AG09309 (cell line): Measurements from ENCODE around the gene CHMP6.

Experiments
- DNase-seq: peaks from one replicate; pipeline ENCODE4 v3.0.0-alpha.2; 2010; ENCODE audit warnings: low read depth
- H3K4me3 ChIP-seq: 2 replicates; pipeline ENCODE4 v1.5.1; 2011; ENCODE audit warnings: mild to moderate bottlenecking, low read depth, low read length, moderate library complexity; ENCODE audit not compliant: control insufficient read depth
- TF ChIP-seq, protein P1 (sequence below): IDR thresholded peaks from 2 replicates; pipeline ENCODE4 v1.5.1; 2011; ENCODE audit warnings: mild to moderate bottlenecking, low read depth, low read length, inconsistent platforms; ENCODE audit not compliant: insufficient read depth, control insufficient read depth; ENCODE audit errors: missing control alignments

The CHMP6 gene

DNA sequence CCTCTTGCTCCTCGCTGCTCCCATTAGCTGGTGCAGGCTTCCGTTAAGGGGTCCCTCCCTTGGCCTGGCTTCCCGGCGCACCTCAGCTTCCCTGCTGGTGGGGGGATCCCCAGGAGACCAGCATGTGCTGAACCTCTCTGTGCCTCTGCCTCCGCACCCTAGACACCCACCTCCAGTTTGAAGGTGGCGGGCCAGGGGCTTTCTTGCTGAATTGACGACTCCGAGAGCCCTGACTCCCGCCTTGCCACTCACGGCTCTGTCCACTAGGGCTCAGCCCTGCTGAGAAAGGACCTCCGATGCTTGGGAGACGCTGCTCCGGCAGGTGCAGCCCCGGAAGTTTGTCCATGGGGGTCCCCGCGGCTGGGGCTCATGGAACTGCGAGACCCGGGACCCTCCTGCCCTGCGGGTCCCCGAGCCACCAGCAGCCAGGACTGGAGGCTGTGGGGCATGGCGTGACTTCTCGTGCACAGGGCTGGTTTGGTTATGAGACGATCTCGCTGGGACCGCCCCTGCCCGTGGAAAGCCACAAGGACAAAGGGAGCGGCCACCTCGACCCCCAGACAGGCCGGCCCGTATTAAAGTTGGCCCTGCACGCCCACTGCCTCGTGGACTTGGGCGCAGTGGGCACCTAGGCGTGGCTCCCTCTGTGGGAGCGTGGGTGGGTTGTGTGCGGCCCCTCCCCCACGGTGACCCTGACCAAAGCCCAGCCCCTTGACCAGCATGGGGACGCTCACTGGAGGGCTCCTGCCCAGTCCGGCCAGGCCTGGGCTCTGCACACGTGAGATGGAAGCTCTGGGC lies 8.1 kb downstream of the CHMP6 start:
- no peak overlapping the region for H3K4me3 ChIP-seq
- TF ChIP-seq, protein P1, sequence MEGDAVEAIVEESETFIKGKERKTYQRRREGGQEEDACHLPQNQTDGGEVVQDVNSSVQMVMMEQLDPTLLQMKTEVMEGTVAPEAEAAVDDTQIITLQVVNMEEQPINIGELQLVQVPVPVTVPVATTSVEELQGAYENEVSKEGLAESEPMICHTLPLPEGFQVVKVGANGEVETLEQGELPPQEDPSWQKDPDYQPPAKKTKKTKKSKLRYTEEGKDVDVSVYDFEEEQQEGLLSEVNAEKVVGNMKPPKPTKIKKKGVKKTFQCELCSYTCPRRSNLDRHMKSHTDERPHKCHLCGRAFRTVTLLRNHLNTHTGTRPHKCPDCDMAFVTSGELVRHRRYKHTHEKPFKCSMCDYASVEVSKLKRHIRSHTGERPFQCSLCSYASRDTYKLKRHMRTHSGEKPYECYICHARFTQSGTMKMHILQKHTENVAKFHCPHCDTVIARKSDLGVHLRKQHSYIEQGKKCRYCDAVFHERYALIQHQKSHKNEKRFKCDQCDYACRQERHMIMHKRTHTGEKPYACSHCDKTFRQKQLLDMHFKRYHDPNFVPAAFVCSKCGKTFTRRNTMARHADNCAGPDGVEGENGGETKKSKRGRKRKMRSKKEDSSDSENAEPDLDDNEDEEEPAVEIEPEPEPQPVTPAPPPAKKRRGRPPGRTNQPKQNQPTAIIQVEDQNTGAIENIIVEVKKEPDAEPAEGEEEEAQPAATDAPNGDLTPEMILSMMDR: no peak
- DNase-seq: no peak

DNA sequence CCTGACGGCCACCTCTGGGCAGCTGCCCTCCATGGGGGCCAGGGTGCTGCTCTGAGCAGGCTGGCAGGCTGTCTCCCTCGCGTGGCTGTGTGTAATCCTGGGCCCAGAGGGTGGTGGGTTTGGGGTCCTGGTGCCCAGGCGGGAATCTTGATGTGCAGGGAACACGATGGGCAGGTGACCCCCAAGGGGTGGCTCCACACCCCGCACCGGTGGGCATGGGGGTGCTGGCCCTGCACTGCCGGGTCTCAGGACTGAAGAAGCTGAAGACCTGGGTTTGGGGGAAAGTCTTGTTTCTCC lies 8.6 kb downstream of the CHMP6 start:
- H3K4me3 ChIP-seq: no peak overlapping the region
- TF ChIP-seq, protein P1: no peak
- no peak for DNase-seq

DNA sequence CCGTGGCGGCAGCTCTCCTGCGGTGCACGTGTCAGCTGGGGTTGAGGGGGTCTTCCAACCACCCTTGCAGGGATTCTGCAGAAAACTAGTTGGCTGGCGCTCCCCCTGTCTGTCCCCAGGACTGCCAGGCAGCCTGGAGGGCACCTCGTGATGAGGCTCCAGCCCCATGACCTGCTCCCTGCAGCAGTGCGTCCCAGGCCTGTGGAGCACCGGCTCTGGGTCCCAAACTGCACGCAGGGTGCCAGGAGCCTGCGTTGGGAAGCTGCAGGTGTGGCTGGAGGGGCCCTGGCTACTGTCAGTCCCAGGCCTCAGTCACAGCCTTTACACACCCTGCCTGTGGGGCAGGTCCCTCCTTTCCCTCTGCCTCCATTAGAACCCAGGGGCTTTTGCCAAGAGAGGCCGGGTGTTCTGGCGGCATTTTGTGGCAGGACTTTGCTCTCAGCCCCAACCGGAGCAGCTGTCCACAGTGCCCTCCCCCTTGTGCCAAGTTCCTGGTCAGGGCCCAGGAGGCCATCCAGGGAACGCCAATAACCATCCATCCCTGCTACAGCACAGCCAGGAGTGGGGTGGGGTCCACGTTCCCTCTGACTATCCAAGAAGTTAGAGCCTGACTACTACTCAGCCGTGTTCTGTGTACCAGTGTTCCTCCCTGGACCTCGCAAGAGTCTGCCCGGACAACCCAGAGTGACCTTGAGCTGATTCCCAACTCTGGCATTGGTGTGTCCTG lies 9.2 kb downstream of the CHMP6 start:
- DNase-seq: no peak
- TF ChIP-seq, protein P1: no peak
- H3K4me3 ChIP-seq: no peak overlapping the region

DNA sequence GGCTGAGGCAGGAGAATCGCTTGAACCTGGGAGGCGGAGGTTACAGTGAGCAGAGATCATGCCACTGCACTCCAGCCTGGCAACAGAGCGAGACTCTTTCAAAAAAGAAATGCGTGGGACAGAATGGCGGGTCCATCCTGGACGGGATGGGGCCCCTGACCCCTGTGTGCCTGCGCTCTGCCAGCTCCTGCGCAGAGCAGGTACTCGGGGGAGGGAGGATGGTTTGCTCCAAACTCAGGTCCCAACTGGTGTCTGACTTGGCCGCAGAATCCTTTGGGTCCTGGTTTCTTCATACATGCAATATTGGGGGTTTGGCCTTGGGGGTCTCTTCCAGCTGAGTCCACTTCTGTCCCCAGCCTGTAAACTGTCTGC lies 10.4 kb downstream of the CHMP6 start:
- H3K4me3 ChIP-seq: no peak overlapping the region
- TF ChIP-seq, protein P1: no peak
- no peak for DNase-seq

DNA sequence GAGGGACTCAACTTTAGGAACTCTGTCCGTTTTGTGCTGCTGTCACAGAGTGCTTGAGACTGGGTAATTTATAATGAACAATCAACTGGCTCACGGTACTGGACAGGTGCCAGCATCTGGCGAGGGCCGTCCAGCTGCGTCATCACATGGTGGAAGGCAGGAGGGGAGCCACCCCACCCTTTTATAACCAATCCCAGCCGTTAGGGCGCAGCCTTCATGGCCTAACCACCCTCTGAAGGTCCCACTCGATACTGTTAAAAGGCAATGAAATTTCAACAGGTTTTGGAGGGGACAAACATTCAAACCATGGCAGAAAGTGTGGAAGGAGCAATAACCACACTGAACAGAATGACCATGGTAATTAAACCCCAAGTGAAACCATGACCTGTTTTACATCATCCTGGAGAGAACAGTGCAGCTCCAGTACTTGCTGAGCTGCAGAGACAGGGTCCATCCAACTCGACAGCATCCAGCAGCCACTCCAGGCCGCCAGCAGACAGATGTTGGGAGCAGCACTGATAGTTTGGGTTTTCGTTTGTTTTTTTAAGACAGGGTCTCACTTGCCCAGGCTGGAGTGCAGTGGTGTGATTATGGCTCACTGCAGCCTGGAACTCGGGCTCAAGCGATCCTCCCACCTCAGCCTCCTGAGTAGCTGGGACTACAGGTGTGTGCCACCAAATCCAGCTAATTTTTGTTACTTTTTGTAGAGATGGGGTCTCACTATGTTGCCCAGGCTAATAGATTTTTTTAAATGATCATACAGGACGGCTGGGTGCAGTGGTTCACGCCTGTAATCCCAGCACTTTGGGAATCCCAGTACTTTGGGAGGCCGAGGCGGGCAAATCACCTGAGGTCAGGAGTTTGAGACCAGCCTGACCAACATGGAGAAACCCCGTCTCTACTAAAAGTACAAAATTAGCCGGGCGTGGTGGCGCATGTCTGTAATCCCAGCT lies 11.0 kb downstream of the CHMP6 start:
- H3K4me3 ChIP-seq: no peak overlapping the region
- TF ChIP-seq, protein P1: no peak
- no peak for DNase-seq

DNA sequence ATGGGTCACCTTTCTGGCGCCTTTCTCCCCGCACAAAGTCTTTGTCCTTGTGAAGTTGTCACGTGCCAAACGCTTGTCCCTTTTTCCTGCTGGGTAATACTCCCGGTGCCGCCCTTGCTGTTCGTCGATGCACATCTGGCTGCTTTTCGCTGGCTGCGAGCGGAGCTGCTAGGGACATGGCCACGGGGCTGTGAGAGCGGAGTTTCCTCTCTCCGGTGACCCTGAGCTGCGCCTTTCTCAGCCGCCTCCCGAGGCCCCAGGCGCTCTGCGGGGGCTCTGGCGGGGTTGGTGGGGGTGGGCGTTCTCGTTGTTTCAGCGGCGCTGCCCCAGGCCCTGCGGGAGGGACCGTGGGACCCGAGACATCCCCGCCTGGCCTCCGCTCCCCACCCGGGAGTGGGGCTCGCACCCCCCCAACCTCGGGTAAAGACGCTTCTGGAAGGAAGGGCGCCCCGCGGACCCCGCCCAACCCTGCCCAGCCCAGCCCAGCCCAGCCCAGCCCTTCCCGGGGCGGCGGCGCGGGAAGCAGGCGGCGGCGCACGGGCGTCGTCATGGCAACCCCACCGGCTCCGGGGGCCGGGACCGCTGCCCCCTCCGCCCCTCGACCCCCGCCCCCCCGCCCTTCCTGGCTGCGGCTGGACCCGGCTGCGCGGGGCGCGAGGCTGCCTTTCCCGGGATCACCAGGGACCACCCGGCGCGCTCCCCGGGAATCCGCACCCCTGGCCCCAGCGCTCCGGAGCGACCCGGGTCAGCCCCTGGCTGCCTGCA lies 12.3 kb downstream of the CHMP6 start:
- DNase-seq: no peak
- TF ChIP-seq, protein P1: no peak
- peak overlapping the region; percentile 37 for H3K4me3 ChIP-seq
